ENCODE measurements around the gene KCNK1. TPM values are rescaled to one million over a fixed set of nuclear protein-coding genes. Genes with fewer than 3 reads are reported as not detected.

Gene KCNK1
- total and polyA plus RNA-seq, 12 donors, result 2.5 to 29.5 (median 14.1) TPM

- 49 to 63% methylated on average over 3 of the region's 3 CpGs for WGBS, 2 donors
- Histone ChIP-seq H3K9me3 (peaks cover 0 to 15% (median 9%) of the 10 kb centered on the region in 11 donors), H3K4me3 (no peak overlapping the region), H3K36me3 (no peaks in the 10 kb centered on the region), H3K27me3 (peaks cover 0 to 4% (median 0%) of the 10 kb centered on the region in 7 donors), H3K4me1 (no peaks in the 10 kb centered on the region), H3K27ac (no peak overlapping the region)
- DNase-seq (no peak), ATAC-seq (no peak)
- TF ChIP-seq, protein P1, sequence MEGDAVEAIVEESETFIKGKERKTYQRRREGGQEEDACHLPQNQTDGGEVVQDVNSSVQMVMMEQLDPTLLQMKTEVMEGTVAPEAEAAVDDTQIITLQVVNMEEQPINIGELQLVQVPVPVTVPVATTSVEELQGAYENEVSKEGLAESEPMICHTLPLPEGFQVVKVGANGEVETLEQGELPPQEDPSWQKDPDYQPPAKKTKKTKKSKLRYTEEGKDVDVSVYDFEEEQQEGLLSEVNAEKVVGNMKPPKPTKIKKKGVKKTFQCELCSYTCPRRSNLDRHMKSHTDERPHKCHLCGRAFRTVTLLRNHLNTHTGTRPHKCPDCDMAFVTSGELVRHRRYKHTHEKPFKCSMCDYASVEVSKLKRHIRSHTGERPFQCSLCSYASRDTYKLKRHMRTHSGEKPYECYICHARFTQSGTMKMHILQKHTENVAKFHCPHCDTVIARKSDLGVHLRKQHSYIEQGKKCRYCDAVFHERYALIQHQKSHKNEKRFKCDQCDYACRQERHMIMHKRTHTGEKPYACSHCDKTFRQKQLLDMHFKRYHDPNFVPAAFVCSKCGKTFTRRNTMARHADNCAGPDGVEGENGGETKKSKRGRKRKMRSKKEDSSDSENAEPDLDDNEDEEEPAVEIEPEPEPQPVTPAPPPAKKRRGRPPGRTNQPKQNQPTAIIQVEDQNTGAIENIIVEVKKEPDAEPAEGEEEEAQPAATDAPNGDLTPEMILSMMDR (IDR thresholded peaks at IDR 0.05), result no peak
- intact Hi-C loops (cut with DNase I), result no loop called here
Observed at GRCh38 chr1:233570216-233570615, 43.7 kb upstream of the KCNK1 start.

- TF ChIP-seq, protein P1 (IDR thresholded peaks at IDR 0.05), result no peak
- intact Hi-C loops (cut with DNase I), result no loop called here
- H3K27ac ChIP-seq, result no peak overlapping the region
- DNase-seq, result no peak
- no peak for ATAC-seq
- H3K36me3 ChIP-seq, result no peaks in the 10 kb centered on the region
- peaks cover 0 to 4% (median 0%) of the 10 kb centered on the region in 7 donors for H3K27me3 ChIP-seq
- 90 to 95% methylated on average over 4 of the region's 4 CpGs for WGBS, 2 donors
- peaks cover 0 to 10% (median 6%) of the 10 kb centered on the region in 11 donors for H3K9me3 ChIP-seq
- H3K4me1 ChIP-seq, result no peaks in the 10 kb centered on the region
- H3K4me3 ChIP-seq, result no peak overlapping the region
Observed at GRCh38 chr1:233570706-233571105, 43.2 kb upstream of the KCNK1 start.

DNA sequence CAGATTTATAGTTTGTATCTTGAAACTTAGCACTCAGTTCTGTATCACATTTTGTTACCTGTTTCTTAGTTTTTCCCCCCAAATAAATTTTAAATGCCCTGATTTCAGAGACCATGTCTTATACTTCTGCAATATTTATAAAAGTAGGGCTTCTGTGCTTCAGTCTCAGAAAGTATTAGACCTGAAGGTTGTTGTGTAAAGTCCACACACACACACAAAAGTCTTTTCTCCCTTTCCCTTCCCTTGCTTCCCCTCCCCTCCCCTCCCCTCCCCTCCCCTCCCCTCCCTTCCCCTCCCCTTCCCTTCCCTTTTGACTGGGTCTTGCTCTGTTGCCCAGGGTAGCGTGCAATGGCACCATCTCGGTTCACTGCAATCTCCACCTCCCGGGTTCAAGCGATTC, 41.0 kb upstream of the KCNK1 start:
- 86 to 96% methylated on average over 3 to 4 of the region's 4 CpGs for WGBS, 2 donors
- TF ChIP-seq, protein P1 (IDR thresholded peaks at IDR 0.05), result no peak
- no peak overlapping the region for H3K27ac ChIP-seq
- H3K36me3 ChIP-seq, result no peaks in the 10 kb centered on the region
- intact Hi-C loops (cut with DNase I), result no loop called here
- no peaks in the 10 kb centered on the region for H3K9me3 ChIP-seq
- DNase-seq (no peak), ATAC-seq (no peak)
- H3K4me1 ChIP-seq, result no peaks in the 10 kb centered on the region
- peaks cover 0 to 5% (median 0%) of the 10 kb centered on the region in 7 donors for H3K27me3 ChIP-seq
- H3K4me3 ChIP-seq, result no peak overlapping the region

DNA sequence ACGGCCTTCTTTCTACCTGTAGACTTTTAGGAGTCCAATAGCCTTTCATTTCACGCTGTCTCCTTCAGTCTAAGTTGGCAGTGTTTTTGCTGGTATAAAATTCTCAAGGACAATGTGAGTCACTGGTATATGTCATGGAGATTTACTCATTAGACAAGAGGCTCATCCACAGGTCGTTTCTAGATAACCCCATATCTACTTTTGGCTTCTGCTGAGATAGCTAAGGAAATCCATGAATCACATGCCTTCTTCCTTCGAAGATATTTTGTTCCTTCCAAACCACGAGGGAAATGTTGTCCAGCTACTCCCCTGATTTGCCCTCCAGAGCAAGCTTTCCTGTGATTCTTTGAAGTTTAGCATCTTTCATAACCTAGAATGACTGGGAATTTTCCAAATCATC, 38.5 kb upstream of the KCNK1 start:
- no peak for ATAC-seq
- intact Hi-C loops (cut with DNase I), result no loop called here
- H3K36me3 ChIP-seq, result no peaks in the 10 kb centered on the region
- no peak overlapping the region for H3K4me3 ChIP-seq
- peaks cover 0 to 5% (median 0%) of the 10 kb centered on the region in 7 donors for H3K27me3 ChIP-seq
- 49 to 53% methylated on average over 5 of the region's 5 CpGs for WGBS, 2 donors
- DNase-seq, result no peak
- H3K4me1 ChIP-seq, result no peaks in the 10 kb centered on the region
- peaks cover 0 to 12% (median 0%) of the 10 kb centered on the region in 11 donors for H3K9me3 ChIP-seq
- H3K27ac ChIP-seq, result no peak overlapping the region
- TF ChIP-seq, protein P1 (IDR thresholded peaks at IDR 0.05), result no peak
